NCI-H1048 (cell line): ENCODE measurements around the gene CYSRT1.
A peak's percentile ranks its signal among the peaks of the same experiment; 100 is the strongest.

ENCODE experiments used
- DNase-seq: peaks from one replicate; lab custom pipeline; 2025; lab: John Stamatoyannopoulos, UW

Gene CYSRT1

DNA sequence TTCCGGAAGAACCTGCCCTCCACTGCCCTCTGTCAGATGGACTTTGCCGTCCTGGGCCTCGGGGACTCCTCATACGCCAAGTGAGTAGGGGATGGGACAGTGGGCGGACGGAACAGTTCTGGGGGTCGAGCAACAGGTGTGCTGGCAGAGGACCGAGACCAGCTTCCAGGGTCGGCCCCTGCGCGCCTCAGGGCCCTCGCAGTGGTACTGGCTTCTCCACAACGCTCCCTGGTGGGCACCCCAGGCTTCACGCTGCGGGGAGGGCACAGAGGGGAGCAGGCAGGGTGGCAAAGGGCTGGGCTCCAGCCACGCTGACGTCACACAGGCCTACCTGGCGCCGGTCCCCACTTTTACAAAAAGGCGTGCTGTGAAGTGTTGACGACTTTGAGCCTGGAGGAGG, 12.5 kb upstream of the CYSRT1 start:
- DNase-seq: no peak

DNA sequence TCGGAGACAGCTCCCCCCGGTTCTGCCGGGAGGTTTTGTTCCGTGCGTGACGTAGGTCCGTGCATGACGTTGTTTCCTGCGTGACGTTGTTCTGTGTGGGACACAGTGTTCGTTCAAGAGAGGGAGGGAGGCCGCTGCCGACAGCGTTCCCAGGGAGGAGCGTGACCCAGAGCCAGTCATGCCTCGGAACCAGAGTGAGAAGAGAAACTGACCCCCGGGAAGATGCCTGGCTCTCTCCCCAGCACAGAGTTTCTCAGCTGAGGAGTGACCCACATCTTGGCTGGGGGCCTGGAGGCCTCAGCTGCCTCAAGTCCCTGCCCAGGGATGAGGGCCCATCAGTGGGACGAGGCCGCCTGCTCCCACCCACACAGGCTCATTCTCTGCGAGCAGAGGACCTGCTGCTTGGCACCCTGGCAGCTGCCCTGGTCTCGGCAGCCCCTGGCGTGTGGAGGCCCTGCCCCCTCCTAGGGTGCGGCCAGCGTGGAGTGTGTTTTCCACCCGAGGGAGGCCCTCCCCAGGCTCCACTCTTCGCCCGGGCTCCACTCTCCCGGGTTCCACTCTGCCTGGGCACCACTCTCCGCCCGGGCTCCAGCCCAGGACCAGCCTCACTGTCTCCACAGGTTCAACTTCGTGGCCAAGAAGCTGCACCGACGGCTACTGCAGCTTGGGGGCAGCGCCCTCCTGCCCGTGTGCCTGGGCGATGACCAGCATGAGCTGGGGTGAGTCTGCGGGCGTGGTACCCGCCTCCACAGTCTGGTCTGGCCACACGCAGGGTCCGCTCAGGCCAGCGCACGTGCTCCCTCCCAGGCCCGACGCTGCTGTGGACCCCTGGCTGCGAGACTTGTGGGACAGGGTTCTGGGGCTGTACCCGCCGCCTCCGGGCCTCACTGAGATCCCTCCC, 11.6 kb upstream of the CYSRT1 start:
- DNase-seq: no peak

DNA sequence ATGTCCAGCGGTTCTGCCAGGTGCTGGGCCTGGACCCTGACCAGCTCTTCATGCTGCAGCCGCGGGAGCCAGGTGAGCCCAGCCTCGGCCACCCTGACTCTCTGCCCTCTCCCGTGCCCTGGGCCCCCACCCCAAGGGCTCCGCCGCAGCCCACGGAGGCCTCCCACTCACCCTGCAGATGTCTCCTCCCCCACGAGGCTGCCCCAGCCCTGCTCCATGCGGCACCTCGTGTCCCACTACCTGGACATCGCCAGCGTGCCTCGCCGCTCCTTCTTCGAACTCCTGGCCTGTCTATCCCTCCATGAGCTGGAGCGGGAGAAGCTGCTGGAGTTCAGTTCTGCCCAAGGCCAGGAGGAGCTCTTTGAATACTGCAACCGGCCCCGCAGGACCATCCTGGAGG, 10.4 kb upstream of the CYSRT1 start:
- DNase-seq: no peak

- DNase-seq: no peak
Observed at GRCh38 chr9:137215196-137215986, 9.6 kb upstream of the CYSRT1 start.

GRCh38 chr9:137216188-137216965, 8.6 kb upstream of the CYSRT1 start:
- no peak for DNase-seq

DNA sequence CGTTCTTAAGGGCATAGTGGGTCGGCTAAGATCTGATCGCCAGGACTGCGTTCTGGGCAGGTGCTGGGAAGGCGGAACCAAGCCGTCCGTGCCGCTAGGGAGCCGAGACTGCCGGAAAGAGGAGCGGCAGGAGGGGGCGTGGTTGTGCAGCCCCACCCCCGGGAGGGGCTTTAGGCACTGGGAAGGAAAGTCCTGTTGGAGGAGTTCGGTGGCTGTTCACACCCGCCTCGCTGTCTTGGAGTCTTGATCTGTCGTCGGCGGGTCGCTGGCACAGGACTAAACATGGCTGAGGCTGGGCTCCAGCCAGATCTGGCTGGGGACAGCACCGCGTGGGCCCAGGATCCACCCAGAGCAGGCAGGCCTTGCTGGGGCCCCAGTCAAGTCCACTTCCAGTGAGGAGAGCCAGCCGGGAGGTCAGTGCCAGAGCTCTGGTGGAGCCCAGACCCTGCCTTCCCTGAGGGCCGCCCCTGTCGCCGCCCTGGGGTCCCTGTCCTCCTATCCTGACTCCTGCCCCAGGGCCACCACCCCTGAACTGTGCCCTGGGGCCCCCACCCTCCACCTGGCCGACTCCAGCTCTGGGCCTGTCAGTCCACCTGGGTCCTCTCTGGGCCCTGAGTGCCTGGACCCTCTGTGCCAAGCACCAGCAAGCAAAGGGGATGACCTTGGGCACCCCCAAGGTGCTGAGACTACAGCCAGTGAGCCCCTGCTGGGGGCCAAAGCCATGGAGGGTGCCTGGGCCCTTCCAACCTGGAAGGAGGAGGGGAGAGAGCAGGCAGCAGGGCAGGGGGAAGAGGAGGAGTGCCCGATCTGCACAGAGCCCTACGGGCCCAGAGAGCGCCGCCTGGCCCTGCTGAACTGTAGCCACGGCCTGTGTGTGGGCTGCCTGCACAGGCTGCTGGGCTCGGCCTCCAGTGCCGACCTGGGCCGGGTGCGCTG, 7.4 kb upstream of the CYSRT1 start:
- peak; percentile 48 for DNase-seq

GRCh38 chr9:137218212-137218753, 6.7 kb upstream of the CYSRT1 start:
- no peak for DNase-seq

DNA sequence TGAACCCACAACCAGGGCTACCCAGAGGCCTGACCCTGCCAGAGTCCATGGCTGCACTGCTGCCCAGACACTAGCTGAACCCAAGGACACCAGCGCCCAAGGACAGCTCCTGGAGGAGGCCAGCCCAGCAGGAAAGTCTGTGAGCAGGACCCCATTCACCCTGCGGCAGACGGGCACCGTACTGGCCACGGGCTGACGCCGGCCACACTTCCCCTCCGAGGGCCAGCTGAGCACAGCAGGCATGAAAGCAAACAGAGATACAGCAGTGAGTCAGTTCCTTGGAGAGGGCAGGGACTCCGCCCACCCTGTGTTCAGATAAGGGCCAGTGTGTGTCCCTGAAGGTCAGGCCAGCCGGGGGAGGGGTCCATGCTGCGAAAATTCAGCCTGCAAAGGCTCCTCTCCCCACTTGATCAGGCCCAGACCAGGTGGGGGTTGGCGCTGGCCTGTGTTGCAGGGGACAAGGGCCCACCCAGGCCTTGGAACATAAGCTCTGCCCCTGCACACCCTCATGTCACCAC, 6.2 kb upstream of the CYSRT1 start:
- DNase-seq: no peak

DNA sequence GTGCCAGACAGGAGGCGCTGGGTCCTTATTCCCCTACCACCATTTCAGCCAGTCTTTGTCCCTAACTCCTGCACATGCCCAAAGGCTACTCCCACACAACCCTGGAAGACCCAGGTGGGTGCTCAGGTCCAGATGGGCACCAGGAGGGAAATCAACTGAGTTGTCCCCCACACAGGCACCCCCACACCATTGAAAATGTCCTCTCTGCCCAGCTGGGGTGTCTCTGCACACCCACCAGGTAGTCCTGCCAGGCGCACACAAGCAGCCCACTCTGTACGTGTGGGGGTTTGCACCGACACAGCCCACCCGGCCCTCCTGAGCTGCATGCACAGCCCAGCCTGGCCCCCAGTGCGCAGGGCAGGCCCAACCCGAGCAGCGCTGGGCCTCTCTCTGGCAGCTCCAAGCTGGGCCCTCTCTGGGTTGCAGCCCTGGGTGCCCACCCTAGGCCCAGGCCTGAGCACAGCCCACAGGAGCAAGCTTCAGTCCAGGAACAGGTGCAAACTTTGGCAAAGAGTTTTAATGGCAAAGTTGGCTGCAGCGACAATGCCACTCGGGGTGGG, 5.1 kb upstream of the CYSRT1 start:
- no peak for DNase-seq

GRCh38 chr9:137220317-137221094, 4.5 kb upstream of the CYSRT1 start:
- DNase-seq: no peak

DNA sequence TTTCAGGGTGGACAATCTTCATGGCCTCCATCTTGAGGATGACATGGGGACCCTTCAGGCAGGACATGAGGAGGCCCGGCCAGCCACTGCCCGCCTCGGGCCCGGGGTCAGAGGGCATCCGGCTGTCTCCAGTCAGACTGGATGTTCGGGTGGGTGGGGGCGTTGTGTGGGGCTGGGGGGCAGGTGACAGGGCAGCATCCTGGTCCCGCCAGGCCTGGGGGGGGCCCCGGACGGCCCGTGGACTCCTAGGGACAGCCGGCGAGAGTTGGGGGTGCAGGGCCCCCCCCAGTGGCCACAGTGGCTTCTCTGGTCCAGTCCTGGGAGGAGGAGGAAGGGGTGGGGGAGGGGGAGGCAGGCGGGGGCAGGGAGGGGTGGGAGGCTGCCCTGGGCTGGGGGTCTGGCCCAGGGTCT, 3.9 kb upstream of the CYSRT1 start:
- no peak for DNase-seq

DNA sequence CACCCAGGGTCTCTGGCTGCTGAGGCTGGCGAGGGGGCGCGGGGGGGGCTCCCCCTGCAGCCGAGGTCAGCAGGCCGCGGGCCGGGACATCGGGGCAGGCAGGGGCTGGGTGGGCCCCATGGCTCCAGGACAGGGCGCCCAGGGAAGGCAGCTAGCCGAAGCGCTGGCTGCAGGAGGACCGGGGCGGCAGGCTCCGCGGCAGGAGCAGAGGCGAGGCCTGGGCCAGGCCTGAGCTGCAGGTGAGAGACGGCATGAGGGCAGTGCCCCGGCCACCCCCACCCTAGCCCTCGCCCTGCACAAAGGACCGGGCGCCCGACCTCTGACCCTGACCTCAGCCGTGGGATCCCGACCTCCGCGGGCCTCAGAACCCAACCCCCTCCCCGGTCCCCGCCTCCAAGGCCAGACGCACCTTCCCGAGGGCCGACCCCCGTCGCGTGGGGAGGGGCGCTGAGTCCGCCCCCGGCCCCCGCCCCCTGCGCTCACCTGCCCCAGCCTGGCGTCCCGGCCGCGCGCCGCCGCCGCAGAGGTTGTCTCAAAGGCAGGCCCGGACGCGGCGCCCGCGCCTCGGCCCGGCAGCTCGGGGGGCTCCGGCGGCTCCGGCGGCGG, 3.4 kb upstream of the CYSRT1 start:
- DNase-seq: no peak

DNA sequence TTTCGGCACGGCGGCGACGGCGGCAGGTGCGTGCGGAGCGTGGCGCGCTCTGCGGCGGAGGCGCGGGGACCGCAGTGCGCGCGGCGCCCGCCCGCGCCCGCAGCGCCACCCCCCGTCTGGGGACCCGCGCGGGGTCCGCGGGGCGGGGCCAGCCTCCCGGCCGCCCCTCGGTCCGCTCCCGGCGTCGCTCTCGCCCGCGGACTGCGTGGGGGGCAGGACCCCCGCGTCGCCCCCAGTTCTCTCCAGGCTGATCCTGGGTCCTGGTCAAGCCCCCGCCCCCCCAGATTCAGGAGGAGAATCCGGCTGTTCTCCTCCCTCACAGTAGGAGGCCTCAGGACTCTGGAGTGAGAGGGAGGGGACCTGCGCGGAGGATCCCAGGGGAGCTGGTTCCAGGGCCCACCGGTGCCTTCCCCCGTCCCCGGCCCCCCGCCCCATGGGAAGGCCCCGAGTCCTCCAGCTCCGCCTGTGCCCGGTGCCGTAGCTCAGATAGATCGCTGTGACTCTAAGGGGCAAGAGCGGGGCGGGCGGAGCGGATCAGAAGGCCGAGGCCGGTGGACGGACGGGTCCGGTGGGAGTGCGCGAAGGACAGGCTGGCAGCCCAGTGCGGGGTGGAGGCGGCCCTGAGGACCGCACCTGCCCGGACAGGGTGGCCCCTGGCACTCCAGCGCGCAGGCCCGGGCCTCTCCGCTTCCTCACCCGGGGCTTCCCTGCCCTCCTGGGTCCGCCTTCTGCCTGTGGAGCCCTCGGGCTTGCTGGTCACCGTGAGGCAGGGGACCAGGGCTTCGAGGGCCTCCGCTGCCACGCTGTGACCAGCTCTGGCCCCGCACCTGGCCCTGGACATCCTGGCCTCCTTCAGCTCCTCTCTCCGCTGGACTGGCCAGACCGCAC, 2.5 kb upstream of the CYSRT1 start, which contains the start of gene RNF208:
TSS of gene RNF208 (minus strand) at position 51 of the 888 bp plus-strand sequence. CDS start 1,028 bp downstream, outside the sequence.
- DNase-seq: no peak

DNA sequence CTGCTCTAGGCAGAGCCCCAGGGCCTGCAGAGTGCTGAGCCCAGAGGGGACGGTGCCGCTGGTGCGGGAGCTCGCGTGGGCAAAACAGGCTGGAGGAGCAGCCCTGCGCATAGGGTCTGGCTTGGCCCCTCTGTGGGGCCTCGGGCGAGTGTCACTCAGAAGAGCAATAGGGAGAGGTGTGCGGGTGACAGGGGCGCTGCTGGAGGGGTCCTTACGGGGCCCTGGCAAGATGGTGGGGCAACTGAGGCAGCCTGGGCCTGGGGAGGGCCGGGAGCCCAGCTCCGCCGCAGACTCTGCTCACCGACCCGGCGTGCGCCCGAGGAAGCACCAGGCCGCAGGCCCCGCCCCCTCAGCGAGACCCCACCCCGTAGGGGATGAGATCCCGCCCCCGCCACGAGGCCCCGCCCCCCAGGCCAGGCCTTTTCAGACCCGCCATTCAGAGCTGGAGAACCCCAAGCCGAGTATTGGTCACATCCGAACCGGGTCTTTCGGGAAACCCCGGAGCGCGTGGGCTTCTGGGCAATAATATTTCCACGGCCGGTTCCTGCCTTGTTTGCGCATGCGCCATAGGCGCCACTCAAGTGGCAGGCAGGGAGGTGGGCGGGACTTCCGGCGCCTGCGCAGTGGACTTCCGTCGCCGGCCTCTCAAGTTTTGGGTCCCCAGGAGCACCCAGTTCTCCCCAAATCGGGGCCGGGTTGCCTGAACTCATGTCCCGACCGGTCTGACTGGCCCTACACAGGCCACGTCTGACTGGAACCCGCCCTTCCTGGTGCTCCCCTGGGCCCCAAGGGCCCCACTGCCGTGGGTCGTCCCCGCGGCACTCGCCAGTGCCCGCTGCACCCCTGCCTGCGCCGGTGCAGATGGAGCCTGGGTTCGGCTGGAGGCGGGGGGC, 1.6 kb upstream of the CYSRT1 start:
- DNase-seq: peak; percentile 94

- DNase-seq: no peak
Observed at GRCh38 chr9:137225699-137226331, 841 bp downstream of the CYSRT1 start.

GRCh38 chr9:137226338-137227053, 1.5 kb downstream of the CYSRT1 start:
- DNase-seq: no peak
